Adipocyte (in vitro differentiated cells): ENCODE results near the gene DHPS.
"Not testable (repeated sequence)": the region's sequence is repeated elsewhere in the genome, so short reads cannot be mapped to it uniquely, and the experiment has no call there.

Experiments
- DNase-seq: peaks from one replicate; pipeline ENCODE4 v3.0.0-alpha.2; 2015; ENCODE audit warnings: low read depth
- H3K27me3 ChIP-seq: replicated peaks from 2 replicates; pipeline ENCODE4 v1.7.0; 2013; ENCODE audit warnings: mild to moderate bottlenecking, low read length, moderate library complexity; ENCODE audit not compliant: control insufficient read depth, insufficient read depth
- H3K36me3 ChIP-seq: 2 replicates; pipeline ENCODE4 v1.7.0; 2013; ENCODE audit warnings: low read length, mild to moderate bottlenecking, moderate library complexity; ENCODE audit not compliant: control insufficient read depth, insufficient read depth, severe bottlenecking
- H3K4me1 ChIP-seq: 2 replicates; pipeline ENCODE4 v1.7.0; 2013; ENCODE audit warnings: mild to moderate bottlenecking, low read length, moderate library complexity; ENCODE audit not compliant: control insufficient read depth, insufficient read depth
- H3K4me3 ChIP-seq: 2 replicates; pipeline ENCODE4 v1.7.0; 2013; ENCODE audit warnings: mild to moderate bottlenecking, low read length, moderate library complexity
- H3K9ac ChIP-seq: 2 replicates; pipeline ENCODE4 v1.7.0; 2013; ENCODE audit warnings: mild to moderate bottlenecking, low read length, moderate library complexity
- H3K9me3 ChIP-seq: 2 replicates; pipeline ENCODE4 v1.7.0; 2013; ENCODE audit warnings: mild to moderate bottlenecking, low read length, moderate library complexity; ENCODE audit not compliant: control insufficient read depth

DHPS gene

DNA sequence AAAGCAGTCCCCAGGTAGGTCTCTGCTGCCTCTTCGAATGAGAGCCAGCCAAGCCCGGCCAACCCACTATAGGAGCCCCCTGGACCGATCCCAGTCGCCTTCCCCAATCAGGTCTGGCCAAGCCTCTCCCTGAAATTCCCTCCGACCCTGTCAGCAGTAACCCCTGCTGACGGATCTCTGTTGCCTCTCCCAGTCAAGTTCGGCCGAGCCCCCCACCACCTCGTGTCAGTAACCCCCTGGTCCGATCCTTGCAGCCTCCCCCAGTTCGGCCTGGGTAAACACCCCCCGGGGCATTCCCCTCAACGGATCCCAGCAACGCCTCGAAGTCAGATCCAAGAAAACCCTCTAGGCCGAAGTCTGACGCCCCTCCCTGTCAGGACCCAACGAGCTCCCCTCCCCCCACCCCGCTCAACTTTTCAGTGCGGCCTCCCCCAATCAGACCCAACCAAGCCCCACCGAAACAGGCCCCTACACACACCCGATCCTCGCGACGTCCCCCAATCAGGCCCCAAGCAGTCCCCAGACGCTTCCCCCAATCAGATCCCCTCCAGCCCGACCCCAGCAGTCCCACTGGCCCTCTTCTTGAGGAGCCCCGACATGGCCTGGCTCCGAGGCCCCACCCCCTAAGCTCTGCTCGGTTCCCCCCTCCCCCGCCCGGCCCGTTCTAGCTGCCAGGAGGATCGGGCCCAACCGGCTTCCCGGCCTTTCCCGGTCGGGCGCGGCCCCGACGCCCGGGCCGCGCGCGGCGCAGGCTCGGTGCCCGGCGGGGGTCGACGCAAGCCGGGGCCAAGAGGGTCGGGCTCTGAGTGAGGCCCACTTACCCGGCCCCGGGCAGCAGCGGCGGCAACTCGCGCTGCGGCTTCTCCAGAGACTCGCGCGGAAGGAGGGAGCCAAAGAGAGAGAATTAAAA is 40.2 kb upstream of the DHPS start:
- Histone ChIP-seq H3K4me3 (peak overlapping the region; percentile 97), H3K9ac (peak overlapping the region; percentile 99), H3K4me1 (peaks cover 34% of the 10 kb centered on the region), H3K9me3 (no peaks in the 10 kb centered on the region), H3K36me3 (peaks cover 15% of the 10 kb centered on the region), H3K27me3 (no peaks in the 10 kb centered on the region)
- peak; percentile 89 for DNase-seq

DNA sequence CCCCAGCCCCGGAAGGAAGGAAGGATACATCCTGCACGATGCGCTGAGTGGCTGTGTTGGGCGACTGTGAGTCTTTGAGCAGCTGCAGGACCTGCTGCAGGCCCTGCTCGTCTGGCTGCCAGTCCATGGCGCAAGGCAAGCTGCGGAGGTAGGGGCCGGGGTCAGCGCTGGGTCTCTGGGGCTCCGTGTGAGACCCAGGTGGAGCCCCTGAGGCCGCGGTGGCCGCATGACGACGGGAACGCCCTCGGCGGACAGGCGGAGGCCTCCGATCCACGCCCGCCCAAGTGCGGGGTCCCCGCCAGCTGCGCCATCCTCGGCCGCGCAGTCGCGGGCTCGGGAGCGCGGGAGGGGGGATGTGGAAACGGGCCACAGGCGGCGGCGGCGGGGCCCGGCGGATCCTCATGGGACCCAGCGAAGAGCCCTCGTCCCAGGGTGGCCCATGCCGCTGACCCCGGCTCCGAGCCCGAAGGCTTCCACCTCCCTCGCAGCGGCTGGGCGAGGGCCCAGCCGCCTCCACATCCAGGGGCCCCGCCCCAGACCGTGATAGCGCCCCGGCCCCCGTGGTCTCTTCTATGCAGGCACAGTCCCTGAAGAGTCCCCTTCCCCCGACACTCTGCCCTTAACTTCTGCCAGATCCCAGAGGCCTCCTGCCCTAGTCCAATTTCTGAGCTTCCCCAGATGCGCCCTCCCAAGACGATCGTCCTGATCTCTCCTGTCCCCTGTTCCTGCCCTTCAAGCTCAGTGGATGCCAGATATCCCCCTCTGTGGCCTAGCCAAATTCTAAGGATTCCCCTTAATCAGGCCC is 39.4 kb upstream of the DHPS start:
- Histone ChIP-seq H3K9me3 (no peaks in the 10 kb centered on the region), H3K4me1 (peaks cover 34% of the 10 kb centered on the region), H3K36me3 (peaks cover 20% of the 10 kb centered on the region), H3K27me3 (no peaks in the 10 kb centered on the region), H3K4me3 (peak overlapping the region; percentile 97), H3K9ac (peak overlapping the region; percentile 99)
- DNase-seq: peak; percentile 62

DNA sequence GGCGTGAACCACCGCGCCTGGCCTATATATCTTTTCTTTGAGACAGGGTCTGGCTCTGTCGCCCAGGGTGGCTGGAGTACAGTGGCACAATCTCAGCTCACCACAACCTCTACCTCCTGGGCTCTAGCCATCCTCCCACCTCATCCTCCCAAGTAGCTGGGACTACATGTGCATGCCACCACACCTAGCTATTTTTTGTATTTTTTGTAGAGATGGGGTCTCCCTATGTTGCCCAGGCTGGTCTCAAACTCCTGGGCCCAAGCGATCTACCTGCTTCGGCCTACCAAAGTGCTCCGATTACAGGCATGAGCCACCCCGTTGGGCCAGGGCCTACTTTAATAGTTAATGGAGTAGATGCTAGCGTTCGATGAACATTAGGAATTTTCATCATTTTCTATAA is 38.6 kb upstream of the DHPS start:
- Histone ChIP-seq H3K9ac (peak overlapping the region; percentile 99), H3K4me1 (peaks cover 34% of the 10 kb centered on the region), H3K36me3 (peaks cover 28% of the 10 kb centered on the region), H3K9me3 (no peaks in the 10 kb centered on the region), H3K27me3 (no peaks in the 10 kb centered on the region), H3K4me3 (peak overlapping the region; percentile 97)
- DNase-seq: no peak

DNA sequence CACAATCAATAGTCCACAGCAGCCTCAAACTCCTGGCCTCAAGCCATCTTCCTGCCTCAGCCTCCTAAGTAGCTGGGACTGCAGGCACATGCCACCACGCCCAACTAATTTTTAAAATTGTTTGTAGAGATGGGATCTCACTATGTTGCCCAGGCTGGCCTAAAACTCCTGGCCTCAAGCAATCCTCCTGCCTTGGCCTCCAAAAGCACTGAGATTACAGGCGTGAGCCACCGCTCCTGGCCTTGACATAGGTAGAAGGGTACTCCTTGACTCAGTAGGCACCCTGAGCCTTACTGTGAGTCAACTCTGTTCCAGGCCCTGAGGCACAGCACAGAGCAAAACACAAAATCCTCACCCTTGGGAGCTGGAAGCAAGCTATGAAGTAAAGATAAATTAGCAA is 34.2 kb upstream of the DHPS start:
- Histone ChIP-seq H3K4me3 (no peak overlapping the region), H3K9ac (no peak overlapping the region), H3K9me3 (no peaks in the 10 kb centered on the region), H3K4me1 (peaks cover 19% of the 10 kb centered on the region), H3K27me3 (no peaks in the 10 kb centered on the region), H3K36me3 (peaks cover 64% of the 10 kb centered on the region)
- no peak for DNase-seq

DNA sequence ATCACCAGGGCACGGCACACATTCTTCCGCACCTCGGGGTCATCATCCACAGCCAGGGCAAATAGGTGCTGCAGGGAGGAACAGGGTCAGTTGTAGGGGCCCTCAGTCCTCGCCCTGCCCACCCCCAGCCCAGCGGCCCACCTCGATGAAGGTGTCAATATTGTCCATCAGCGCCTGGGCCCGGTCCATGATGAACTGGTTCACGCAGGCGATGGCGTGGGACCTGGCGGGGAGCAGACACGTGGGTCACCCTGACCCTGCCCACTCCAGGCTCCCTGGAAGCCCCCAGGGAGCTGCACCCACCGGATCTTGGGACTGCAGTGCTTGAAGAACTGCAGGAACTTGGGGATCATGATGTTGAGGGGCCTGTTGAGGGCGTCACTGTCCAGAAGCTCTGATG is 33.4 kb upstream of the DHPS start:
- Histone ChIP-seq H3K9me3 (no peaks in the 10 kb centered on the region), H3K36me3 (peaks cover 72% of the 10 kb centered on the region), H3K4me3 (no peak overlapping the region), H3K4me1 (peaks cover 12% of the 10 kb centered on the region), H3K9ac (no peak overlapping the region), H3K27me3 (no peaks in the 10 kb centered on the region)
- no peak for DNase-seq

DNA sequence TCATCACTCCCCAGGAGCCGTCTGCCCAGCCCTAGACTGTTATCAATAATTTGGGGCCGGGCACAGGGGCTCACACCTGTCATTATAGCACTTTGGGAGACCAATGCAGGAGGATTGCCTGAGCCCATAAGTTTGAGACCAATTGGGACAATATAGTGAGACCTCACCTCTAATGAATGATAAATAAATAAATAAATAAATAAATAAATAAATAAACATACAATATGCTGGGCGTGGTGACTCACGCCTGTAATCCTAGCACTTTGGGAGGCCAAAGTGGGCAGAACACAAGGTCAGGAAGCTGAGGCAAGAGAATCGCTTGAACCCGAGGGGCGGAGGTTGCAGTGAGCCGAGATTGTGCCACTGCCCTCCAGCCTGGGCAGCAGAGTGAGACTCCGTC is 31.6 kb upstream of the DHPS start:
- peaks cover 82% of the 10 kb centered on the region for H3K36me3 ChIP-seq
- not testable (repeated sequence) for H3K9me3 ChIP-seq, H3K4me1 ChIP-seq, H3K4me3 ChIP-seq, DNase-seq, H3K9ac ChIP-seq, H3K27me3 ChIP-seq

DNA sequence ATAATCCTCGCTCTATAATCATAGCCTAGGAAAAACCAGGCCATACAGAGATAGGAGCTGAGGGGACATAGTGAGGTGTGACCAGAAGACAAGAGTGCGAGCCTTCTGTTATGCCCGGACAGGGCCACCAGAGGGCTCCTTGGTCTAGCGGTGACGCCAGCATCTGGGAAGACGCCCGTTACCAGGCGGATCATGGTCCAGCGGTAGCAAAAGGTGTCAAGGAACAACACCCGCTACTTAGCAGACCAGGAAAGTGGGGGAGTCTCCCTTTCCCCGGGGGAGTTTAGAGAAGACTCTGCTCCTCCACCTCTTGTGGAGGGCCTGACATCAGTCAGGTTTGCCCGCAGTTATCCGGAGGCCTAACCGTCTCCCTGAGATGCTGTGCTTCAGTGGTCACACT is 30.4 kb upstream of the DHPS start:
- H3K9ac ChIP-seq, H3K4me1 ChIP-seq, H3K27me3 ChIP-seq, DNase-seq, H3K4me3 ChIP-seq, H3K9me3 ChIP-seq: not testable (repeated sequence)
- H3K36me3 ChIP-seq: peaks cover 84% of the 10 kb centered on the region

DNA sequence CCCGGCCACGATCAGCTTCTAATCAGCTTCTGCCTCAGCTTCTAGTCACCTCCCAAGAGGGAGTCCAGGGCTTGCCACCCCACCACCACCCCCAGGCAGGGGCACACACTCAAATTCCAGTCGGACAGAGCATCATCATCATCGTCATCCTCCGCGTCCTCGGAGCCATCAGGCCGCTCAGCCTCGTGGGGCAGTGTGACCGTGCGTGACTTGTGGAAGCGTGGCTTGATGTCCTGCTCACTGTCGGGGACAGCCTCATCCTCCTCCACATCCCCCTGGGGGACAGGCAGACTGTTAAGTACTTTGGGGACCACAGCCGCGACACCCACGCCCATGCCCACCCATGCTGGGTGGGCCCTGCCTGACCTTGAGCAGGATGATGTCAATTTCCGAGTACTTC is 29.5 kb upstream of the DHPS start:
- no peak for DNase-seq
- Histone ChIP-seq H3K4me3 (no peak overlapping the region), H3K9ac (no peak overlapping the region), H3K27me3 (no peaks in the 10 kb centered on the region), H3K4me1 (no peaks in the 10 kb centered on the region), H3K36me3 (peaks cover 87% of the 10 kb centered on the region), H3K9me3 (no peaks in the 10 kb centered on the region)

DNA sequence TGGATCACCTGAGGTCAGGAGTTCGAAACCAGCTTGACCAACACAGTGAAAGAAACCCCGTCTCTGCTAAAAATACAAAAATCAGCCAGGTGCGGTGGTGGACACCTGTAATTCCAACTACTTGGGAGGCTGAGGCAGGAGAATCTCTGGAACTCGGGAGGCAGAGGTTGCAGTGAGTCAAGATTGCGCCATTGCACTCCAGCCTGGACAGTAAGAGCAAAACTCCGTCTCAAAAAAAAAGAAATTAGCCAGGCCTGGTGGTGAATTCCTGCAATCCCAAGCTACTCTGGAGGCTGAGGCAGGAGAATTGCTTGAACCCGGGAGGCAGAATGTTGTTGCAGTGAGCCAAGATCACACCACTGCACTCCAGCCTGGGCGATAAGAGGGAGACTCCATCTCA is 27.0 kb upstream of the DHPS start:
- Histone ChIP-seq H3K4me1 (no peaks in the 10 kb centered on the region), H3K36me3 (peaks cover 88% of the 10 kb centered on the region)
- no peak for DNase-seq

DNA sequence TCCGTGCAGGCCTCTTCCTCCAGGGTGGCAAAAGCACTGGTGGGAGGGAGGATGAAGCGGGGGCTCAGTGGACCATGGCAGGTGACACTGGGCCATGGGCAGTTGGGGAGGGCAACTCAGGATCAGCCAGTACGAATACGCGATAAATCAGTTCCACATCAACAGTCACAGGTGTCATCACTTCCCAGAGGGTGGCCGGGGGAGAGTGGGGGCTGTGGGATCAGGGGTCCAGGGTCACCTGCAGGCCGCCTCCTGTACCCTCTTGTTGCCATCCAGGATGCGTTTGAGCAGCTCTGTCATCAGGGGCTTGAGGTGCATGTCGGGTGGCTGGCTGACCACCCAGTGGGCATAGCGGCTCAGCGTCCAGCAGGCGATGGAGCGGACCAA is 24.6 kb upstream of the DHPS start:
- DNase-seq: no peak
- H3K27me3 ChIP-seq: no peaks in the 10 kb centered on the region
- H3K9ac ChIP-seq: no peak overlapping the region
- H3K36me3 ChIP-seq: peaks cover 94% of the 10 kb centered on the region
- H3K9me3 ChIP-seq: no peaks in the 10 kb centered on the region
- no peak overlapping the region for H3K4me3 ChIP-seq
- no peaks in the 10 kb centered on the region for H3K4me1 ChIP-seq

More for the DNA sequence above, 27.0 kb upstream of the DHPS start:
- no peak overlapping the region for H3K9ac ChIP-seq
- no peaks in the 10 kb centered on the region for H3K9me3 ChIP-seq
- no peaks in the 10 kb centered on the region for H3K27me3 ChIP-seq
- no peak overlapping the region for H3K4me3 ChIP-seq

DNA sequence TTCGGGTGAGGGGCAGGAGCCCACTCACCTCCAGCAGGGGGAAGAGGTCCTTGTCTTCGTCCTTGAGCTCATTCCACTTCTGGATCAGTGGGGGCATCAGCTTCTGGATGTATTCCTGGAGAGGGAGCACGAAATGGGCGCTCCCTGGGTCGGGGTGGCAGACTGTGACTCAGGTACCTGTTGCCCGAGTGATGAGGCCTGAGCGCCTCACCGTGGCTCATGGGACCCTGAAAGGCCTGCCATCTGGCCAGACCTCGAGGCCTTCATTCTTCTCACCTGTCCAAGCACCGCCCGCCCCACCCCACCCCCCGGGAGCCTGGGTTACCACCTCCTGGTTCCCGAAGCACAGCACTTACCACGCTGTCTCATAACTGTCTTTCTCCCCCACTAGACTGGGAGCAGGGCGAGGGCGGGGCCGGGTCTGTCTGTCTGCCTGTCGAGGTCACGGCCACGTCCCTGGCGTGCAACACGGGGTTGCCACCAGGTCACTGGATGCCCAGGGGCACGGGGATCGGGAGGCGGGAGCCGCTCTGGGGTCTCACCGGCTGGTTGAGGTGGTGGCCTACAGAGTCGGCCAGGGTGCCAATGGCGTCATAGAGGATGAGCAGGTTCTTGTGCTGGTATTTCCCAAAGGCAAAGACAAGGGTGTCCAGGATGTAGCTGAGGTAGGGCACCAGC is 24.1 kb upstream of the DHPS start:
- Histone ChIP-seq H3K36me3 (peaks cover 94% of the 10 kb centered on the region), H3K4me1 (no peaks in the 10 kb centered on the region), H3K9me3 (no peaks in the 10 kb centered on the region), H3K9ac (no peak overlapping the region), H3K27me3 (no peaks in the 10 kb centered on the region), H3K4me3 (no peak overlapping the region)
- DNase-seq: no peak
